Astrocyte of the spinal cord (primary cell): ENCODE data around the gene SLC1A2.

ENCODE experiments used
- DNase-seq: peaks from one replicate; pipeline ENCODE4 v3.0.0; 2011; ENCODE audit warnings: low read depth, low spot score
- H3K4me3 ChIP-seq: 2 replicates; pipeline ENCODE4 v1.5.1; 2011; ENCODE audit warnings: low read depth, mild to moderate bottlenecking, low read length, moderate library complexity
- in situ Hi-C: cut with HindIII; loops from 2 replicates; pipeline ENCODE4 v1.10.0; 2017; ENCODE audit warnings: low sequenced_read_pairs
- TF ChIP-seq, protein P1 (sequence below): IDR thresholded peaks from 2 replicates; pipeline ENCODE4 v1.5.1; 2012; ENCODE audit warnings: low read depth, mild to moderate bottlenecking, low read length, inconsistent platforms

Gene SLC1A2

DNA sequence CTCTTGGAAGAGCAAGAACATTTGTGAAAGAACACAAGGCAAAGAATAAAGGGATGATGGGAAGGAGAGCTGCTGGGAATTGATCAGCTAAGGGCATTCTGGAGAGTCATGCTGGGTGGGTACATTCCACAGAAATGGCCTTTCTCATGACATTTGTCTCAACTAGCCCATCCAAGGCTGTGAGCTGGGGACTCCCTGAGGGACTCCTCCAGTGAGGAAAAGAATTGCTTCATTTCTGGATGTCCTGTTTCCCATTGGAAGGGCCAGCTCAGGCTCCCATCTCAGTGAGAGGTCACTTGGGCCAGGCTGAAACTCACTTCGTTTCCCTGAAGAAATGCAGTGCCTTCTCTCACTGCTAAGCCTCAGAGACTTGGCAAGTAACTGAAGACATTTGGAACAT is 173.6 kb downstream of the SLC1A2 start:
- DNase-seq: no peak
- H3K4me3 ChIP-seq: no peak overlapping the region
- in situ Hi-C loops: no loop called here
- TF ChIP-seq, protein P1, sequence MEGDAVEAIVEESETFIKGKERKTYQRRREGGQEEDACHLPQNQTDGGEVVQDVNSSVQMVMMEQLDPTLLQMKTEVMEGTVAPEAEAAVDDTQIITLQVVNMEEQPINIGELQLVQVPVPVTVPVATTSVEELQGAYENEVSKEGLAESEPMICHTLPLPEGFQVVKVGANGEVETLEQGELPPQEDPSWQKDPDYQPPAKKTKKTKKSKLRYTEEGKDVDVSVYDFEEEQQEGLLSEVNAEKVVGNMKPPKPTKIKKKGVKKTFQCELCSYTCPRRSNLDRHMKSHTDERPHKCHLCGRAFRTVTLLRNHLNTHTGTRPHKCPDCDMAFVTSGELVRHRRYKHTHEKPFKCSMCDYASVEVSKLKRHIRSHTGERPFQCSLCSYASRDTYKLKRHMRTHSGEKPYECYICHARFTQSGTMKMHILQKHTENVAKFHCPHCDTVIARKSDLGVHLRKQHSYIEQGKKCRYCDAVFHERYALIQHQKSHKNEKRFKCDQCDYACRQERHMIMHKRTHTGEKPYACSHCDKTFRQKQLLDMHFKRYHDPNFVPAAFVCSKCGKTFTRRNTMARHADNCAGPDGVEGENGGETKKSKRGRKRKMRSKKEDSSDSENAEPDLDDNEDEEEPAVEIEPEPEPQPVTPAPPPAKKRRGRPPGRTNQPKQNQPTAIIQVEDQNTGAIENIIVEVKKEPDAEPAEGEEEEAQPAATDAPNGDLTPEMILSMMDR: no peak

DNA sequence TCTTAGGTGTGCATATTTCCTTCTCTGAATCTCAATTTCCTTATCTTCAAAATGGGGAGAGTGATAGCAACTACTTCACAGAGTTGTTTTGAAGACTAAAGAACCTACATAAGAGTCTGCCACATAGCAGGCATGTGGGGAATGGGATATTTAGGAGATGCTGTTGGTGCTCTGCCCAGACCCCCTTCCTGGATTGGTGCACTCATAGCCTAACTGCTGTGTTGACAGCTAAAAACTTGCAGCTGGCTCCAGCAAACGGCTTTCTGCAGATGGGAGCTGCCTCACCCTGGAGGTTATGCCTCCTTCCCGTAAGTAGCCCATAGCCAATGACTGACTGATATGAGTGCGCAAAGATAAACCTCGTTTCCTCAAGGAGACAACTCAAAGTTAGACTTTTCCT is 174.3 kb downstream of the SLC1A2 start:
- DNase-seq: no peak
- in situ Hi-C loops: no loop called here
- TF ChIP-seq, protein P1: no peak
- H3K4me3 ChIP-seq: no peak overlapping the region

DNA sequence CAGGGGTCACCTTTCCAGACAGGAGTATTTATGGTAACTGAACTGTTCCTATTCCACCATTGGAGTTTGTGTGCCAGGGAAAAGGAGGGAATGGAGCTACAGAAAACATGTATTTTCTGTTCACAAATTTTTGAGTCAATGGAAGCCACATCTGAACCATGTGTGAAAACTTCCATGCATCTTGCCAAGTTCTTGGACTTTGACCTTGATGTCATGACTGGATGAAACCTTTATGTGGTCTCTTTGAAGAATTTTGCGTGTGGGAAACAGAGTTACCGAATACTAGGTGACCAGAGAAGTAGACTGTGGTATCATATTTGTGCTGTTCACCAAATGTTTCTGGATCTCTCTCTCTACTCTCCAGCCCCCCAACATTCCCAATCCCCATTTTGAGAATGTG is 175.6 kb downstream of the SLC1A2 start:
- in situ Hi-C loops: no loop called here
- H3K4me3 ChIP-seq: no peak overlapping the region
- no peak for DNase-seq
- TF ChIP-seq, protein P1: no peak

DNA sequence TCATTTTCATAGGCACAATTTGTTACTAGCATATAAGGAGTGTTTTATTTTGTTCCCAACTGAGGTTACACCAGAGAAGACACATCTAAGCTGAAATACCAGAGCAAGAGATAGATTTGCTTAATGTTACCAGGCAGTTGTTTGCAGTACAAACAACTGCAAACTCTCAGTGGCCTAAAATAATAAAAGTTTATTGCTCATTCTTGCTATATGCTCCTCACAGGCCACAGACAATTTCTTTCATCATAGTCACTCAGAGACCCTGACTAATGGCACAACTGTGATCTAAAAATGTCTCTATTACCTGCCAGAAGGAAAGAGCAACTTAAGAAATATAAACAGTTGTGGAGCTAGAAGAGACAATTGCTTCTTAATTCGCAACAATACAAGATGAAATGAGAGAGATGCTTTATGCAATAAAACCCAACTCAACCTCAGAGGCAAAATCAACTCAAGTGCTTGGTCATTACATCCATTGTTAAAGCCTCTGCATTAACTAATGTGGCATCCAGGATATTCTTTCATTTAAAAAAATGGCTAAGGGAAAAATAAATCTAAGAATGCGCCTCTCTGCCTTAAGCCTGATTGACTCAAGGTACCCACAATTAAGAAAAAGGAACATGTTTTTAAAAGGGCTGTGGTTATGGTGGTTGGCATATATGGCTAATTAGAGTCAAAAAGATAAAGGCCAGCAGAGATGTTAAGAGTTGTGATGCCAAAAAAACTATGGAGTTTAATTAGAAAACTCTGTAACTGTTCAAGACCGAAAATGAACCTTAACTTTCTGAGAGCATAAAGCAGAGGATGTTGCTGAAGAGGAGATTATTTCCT is 176.7 kb downstream of the SLC1A2 start:
- peak; percentile 40 for DNase-seq
- TF ChIP-seq, protein P1: no peak
- in situ Hi-C loops: no loop called here
- H3K4me3 ChIP-seq: no peak overlapping the region

DNA sequence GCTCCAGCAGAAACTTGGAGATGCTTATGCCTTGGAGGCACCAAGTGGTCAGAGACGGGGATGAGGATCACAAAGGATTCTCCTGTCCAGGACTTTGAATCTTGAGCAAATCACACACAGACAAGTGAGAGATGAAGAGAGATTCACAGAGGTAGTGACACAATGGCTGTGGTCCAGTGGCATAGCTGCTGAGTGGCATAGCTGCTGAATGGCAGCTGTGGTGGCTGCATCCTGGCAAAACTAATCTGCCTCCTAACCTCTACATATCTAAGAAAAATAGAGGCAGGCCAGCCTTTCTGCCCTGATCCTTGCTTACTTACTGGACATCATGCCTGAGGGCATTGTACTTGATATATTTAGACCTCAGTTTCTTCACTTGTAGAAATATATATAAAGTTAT is 177.8 kb downstream of the SLC1A2 start:
- no peak overlapping the region for H3K4me3 ChIP-seq
- DNase-seq: no peak
- in situ Hi-C loops: no loop called here
- TF ChIP-seq, protein P1: no peak

DNA sequence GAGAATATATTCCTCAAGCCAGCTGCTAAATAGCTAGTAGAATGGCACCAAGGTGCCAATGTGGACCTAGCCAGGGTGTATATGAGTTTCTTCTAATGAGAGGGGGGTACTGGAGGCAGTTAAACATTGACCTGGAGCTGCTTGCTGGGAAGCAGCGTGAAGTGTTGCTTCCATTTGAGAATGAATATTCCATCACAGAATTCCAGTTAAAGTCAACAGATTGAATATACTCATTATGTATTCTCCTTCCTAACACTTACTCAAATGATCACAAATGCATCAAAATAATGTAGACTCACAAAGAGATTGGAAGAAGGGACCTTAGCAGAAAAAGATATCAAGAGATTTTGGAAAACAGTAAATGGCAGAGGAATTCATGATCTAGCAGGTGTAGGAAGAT is 178.3 kb downstream of the SLC1A2 start:
- no peak for DNase-seq
- in situ Hi-C loops: no loop called here
- TF ChIP-seq, protein P1: no peak
- H3K4me3 ChIP-seq: no peak overlapping the region
